C4-2B (cell line): ENCODE data around the gene ALDH16A1.

ENCODE experiments used
- CTCF ChIP-seq: fragments of 450-650 bp; conservative IDR thresholded peaks from 2 replicates; pipeline ENCODE4 v1.5.1; 2017; ENCODE audit warnings: mild to moderate bottlenecking
- ZFX ChIP-seq: fragments of 450-650 bp; IDR thresholded peaks from 2 replicates; pipeline ENCODE4 v1.6.1; 2017

GRCh38 chr19:49433240-49433901, 19.7 kb upstream of the ALDH16A1 start:
- TF ChIP-seq CTCF = no peak
- no peak for TF ChIP-seq ZFX
